OCI-LY1 (cell line): ENCODE results near the gene INSR.

Experiments
- H2AFZ ChIP-seq: fragments of 200-600 bp; sonication (generic), shearing (Covaris generic); 2 replicates; pipeline ENCODE4 v1.6.0; 2014; ENCODE audit warnings: antibody characterized with exemption, mild to moderate bottlenecking, low read length
- H3F3A ChIP-seq: fragments of 200-600 bp; sonication (generic), shearing (Covaris generic); 2 replicates; pipeline ENCODE4 v1.6.0; 2014; ENCODE audit warnings: mild to moderate bottlenecking, antibody characterized with exemption, low read length, moderate library complexity; ENCODE audit not compliant: insufficient read depth
- H3K27ac ChIP-seq: fragments of 200-600 bp; sonication (generic); 2 replicates; pipeline ENCODE4 v1.5.1; 2014; ENCODE audit warnings: low read length, mixed run types, mild to moderate bottlenecking, low read depth; ENCODE audit not compliant: poor library complexity, severe bottlenecking
- H3K27me3 ChIP-seq: fragments of 200-600 bp; sonication (generic); 2 replicates; pipeline ENCODE4 v1.6.0; 2014; ENCODE audit warnings: antibody characterized with exemption, mild to moderate bottlenecking, low read length, moderate library complexity; ENCODE audit not compliant: insufficient read depth
- H3K36me3 ChIP-seq: fragments of 200-600 bp; sonication (generic); 2 replicates; pipeline ENCODE4 v1.6.1; 2014; ENCODE audit warnings: mild to moderate bottlenecking, antibody characterized with exemption, low read length, moderate library complexity, mixed read lengths; ENCODE audit not compliant: insufficient read depth
- H3K4me1 ChIP-seq: fragments of 200-600 bp; sonication (generic); 2 replicates; pipeline ENCODE4 v1.5.1; 2014; ENCODE audit warnings: mild to moderate bottlenecking, low read length, moderate library complexity; ENCODE audit not compliant: insufficient read depth, severe bottlenecking
- H3K4me2 ChIP-seq: fragments of 200-600 bp; sonication (generic), shearing (Covaris generic); 2 replicates; pipeline ENCODE4 v1.6.1; 2014; ENCODE audit warnings: low read length
- H3K4me3 ChIP-seq: fragments of 200-600 bp; sonication (generic); 2 replicates; pipeline ENCODE4 v1.5.1; 2014; ENCODE audit warnings: low read length, low read depth, mild to moderate bottlenecking, mixed read lengths; ENCODE audit not compliant: poor library complexity, severe bottlenecking
- H3K79me2 ChIP-seq: fragments of 200-600 bp; shearing (Covaris generic); 2 replicates; pipeline ENCODE4 v1.6.1; 2016; ENCODE audit warnings: mixed run types, low read length, mixed read lengths; ENCODE audit not compliant: insufficient read depth
- H3K9ac ChIP-seq: fragments of 200-600 bp; sonication (generic), shearing (Covaris generic); 2 replicates; pipeline ENCODE4 v1.6.1; 2014; ENCODE audit warnings: mild to moderate bottlenecking, low read length, mixed read lengths
- H3K9me2 ChIP-seq: fragments of 200-600 bp; sonication (generic), shearing (Covaris generic); 2 replicates; pipeline ENCODE4 v1.6.1; 2014; ENCODE audit warnings: low read depth, mild to moderate bottlenecking, low read length, mixed read lengths
- H3K9me3 ChIP-seq: fragments of 200-600 bp; shearing (Covaris generic); 2 replicates; pipeline ENCODE4 v1.6.1; 2014; ENCODE audit warnings: low read length, mixed read lengths
- H4K20me1 ChIP-seq: fragments of 200-600 bp; sonication (generic), shearing (Covaris generic); 2 replicates; pipeline ENCODE4 v1.6.0; 2016; ENCODE audit warnings: mild to moderate bottlenecking, low read length; ENCODE audit not compliant: insufficient read depth
- EZH2 ChIP-seq: fragments of 200-600 bp; sonication (generic), shearing (Covaris generic); IDR thresholded peaks from 2 replicates; pipeline ENCODE4 v1.8.0; 2017; ENCODE audit warnings: borderline replicate concordance, mixed run types, mild to moderate bottlenecking, antibody characterized with exemption, low read length, moderate library complexity, mixed read lengths
- TF ChIP-seq, protein P1 (sequence below): fragments of 200-600 bp; sonication (generic), shearing (Covaris generic); IDR thresholded peaks from 2 replicates; pipeline ENCODE4 v1.5.1; 2017; ENCODE audit warnings: mild to moderate bottlenecking, antibody characterized with exemption, low read length, moderate library complexity, mixed read lengths

The INSR gene

GRCh38 chr19:7268705-7269098 lies 25.5 kb downstream of the INSR start:
- Histone ChIP-seq H3K4me2 (no peak overlapping the region), H3K4me1 (peaks cover 48% of the 10 kb centered on the region), H3K9ac (no peak overlapping the region), H3K36me3 (no peaks in the 10 kb centered on the region), H3K27me3 (no peaks in the 10 kb centered on the region), H3K79me2 (no peaks in the 10 kb centered on the region), H4K20me1 (no peaks in the 10 kb centered on the region), H2AFZ (no peak overlapping the region), H3K27ac (peak overlapping the region; percentile 28), H3K4me3 (no peak overlapping the region), H3K9me3 (peaks cover 4% of the 10 kb centered on the region), H3K9me2 (no peaks in the 10 kb centered on the region), H3F3A (0 out of 2 replicates have a peak, but pooled peaks cover 2% of the 10 kb centered on the region)
- TF ChIP-seq, protein P1, sequence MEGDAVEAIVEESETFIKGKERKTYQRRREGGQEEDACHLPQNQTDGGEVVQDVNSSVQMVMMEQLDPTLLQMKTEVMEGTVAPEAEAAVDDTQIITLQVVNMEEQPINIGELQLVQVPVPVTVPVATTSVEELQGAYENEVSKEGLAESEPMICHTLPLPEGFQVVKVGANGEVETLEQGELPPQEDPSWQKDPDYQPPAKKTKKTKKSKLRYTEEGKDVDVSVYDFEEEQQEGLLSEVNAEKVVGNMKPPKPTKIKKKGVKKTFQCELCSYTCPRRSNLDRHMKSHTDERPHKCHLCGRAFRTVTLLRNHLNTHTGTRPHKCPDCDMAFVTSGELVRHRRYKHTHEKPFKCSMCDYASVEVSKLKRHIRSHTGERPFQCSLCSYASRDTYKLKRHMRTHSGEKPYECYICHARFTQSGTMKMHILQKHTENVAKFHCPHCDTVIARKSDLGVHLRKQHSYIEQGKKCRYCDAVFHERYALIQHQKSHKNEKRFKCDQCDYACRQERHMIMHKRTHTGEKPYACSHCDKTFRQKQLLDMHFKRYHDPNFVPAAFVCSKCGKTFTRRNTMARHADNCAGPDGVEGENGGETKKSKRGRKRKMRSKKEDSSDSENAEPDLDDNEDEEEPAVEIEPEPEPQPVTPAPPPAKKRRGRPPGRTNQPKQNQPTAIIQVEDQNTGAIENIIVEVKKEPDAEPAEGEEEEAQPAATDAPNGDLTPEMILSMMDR = no peak
- TF ChIP-seq EZH2 = no peak

DNA sequence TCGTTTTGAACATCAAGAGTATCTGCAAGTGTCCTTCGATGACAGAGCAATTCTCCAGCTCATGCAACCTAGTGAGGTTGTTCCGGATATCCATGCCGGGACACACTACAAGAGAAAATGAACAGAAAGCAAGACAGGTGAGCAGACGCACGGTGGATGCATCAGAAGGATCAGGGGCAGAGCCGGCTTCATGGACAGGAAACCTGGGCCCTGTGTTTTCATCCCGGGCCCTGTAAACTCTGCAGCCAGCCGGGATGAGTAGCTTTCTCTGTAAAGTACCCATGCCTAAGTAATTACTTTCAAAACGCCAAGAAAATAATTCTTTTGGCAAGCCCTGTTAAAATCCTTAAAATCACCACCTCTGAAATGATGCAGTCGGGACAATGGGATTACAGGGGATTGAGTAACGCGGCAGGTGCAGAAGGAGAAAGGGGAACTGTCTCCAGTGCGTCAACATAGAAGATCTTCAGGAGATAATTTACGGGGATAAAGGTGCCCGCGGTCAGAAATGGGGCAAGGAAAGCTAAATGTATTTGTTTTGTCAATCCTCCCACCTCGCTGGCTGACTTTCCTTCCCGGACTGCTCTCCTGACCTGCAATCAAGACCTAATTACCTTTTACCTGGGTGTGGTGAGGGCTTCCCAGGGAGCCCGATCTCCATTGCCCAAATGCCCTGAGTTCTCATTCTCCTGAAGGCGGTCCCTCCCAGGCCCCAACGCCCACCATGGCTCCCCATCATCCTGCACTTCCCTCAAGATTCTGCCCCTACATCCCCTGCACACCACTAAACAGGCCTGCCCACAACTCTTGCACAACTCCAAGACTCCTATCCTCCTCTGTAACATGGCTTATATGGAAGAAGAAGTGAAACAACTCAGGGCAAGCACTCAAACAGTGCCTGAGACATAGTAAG lies 26.2 kb downstream of the INSR start:
- H3F3A ChIP-seq = 0 out of 2 replicates have a peak, but pooled peaks cover 1% of the 10 kb centered on the region
- TF ChIP-seq, protein P1 = no peak
- no peak for TF ChIP-seq EZH2
- no peak overlapping the region for H3K27ac ChIP-seq
- peaks cover 4% of the 10 kb centered on the region for H3K9me3 ChIP-seq
- no peaks in the 10 kb centered on the region for H3K9me2 ChIP-seq
- H2AFZ ChIP-seq = no peak overlapping the region
- H3K36me3 ChIP-seq = no peaks in the 10 kb centered on the region
- peaks cover 42% of the 10 kb centered on the region for H3K4me1 ChIP-seq
- no peaks in the 10 kb centered on the region for H3K27me3 ChIP-seq
- no peak overlapping the region for H3K9ac ChIP-seq
- H3K4me2 ChIP-seq = no peak overlapping the region
- no peaks in the 10 kb centered on the region for H3K79me2 ChIP-seq
- no peak overlapping the region for H3K4me3 ChIP-seq
- H4K20me1 ChIP-seq = no peaks in the 10 kb centered on the region

DNA sequence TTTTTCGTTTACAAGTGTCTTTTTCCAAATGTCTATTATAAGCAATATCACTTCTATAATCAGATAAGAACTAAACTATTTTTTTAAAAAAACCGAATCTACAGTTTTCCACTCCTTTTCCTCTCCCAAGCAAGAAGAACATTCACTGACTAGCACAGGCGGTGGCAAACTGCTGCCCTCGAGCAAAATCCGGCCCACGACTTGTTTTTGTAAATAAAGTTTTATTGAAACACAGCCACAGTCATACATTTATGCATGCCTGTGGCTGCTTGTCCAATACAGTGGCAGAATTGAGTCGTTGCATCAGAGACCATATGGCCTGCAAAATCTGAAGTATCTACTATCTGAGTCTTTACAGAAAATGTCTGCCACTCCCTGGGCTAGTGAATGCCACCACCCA lies 27.4 kb downstream of the INSR start:
- no peak overlapping the region for H3K4me2 ChIP-seq
- no peak overlapping the region for H3K9ac ChIP-seq
- no peak overlapping the region for H2AFZ ChIP-seq
- H3K36me3 ChIP-seq = no peaks in the 10 kb centered on the region
- no peaks in the 10 kb centered on the region for H3K9me2 ChIP-seq
- no peaks in the 10 kb centered on the region for H3K79me2 ChIP-seq
- H3K9me3 ChIP-seq = peaks cover 4% of the 10 kb centered on the region
- peaks cover 34% of the 10 kb centered on the region for H3K4me1 ChIP-seq
- no peaks in the 10 kb centered on the region for H3K27me3 ChIP-seq
- H3F3A ChIP-seq = no peaks in the 10 kb centered on the region
- no peak overlapping the region for H3K27ac ChIP-seq
- no peak overlapping the region for H3K4me3 ChIP-seq
- no peaks in the 10 kb centered on the region for H4K20me1 ChIP-seq
- TF ChIP-seq, protein P1 = no peak
- TF ChIP-seq EZH2 = no peak
